ENCODE data around the gene TMEM179B. TPM values are rescaled to one million over a fixed set of nuclear protein-coding genes. Genes with fewer than 3 reads are reported as not detected.

Gene TMEM179B
- total RNA-seq, 1 experiment from 2014 or later, result 51.6 TPM

- TF ChIP-seq POLR2AphosphoS5 (IDR thresholded peaks at IDR 0.05; ENCODE audit: low read depth, low read length) (no peak), SRF (IDR thresholded peaks at IDR 0.05; ENCODE audit: low read depth) (no peak), JUND (IDR thresholded peaks at IDR 0.05) (no peak)
Measured at GRCh38 chr11:62774407-62774806, 12.8 kb upstream of the TMEM179B start (continued).

DNA sequence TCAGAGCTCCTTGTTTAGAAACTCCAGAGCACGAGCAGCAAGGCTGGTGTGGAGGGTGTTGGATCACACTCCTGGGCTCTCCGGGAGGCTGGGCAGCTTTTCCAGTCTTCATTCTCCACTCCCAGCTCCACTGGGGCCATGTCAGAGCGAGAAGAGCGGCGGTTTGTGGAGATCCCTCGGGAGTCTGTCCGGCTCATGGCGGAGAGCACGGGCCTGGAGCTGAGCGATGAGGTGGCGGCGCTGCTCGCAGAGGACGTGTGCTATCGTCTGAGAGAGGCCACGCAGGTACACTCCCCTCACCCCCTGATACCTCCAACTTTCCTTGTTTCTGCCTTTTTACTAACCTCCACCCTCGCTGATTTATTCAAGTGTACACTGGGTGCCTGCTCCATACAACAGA is 11.6 kb upstream of the TMEM179B start:
- Histone ChIP-seq H3K27me3 (ENCODE audit: insufficient read depth, low read length) (no peaks in the 10 kb centered on the region), H4K20me1 (ENCODE audit: insufficient read depth) (no peaks in the 10 kb centered on the region), H3K4me1 (ENCODE audit: control insufficient read depth in 1 of 2, insufficient read depth in 2 of 2, low read length in 2 of 2) (peaks cover 3 to 13% of the 10 kb centered on the region in 2 experiments; a peak in 3 of 4 replicates), H2AFZ (ENCODE audit: low read depth, low read length, poor library complexity, severe bottlenecking) (no peak overlapping the region), H3K4me2 (ENCODE audit: low read length) (no peak overlapping the region), H3K27ac (ENCODE audit: low read depth, low read length) (no peak overlapping the region), H3K79me2 (ENCODE audit: insufficient read depth, low read length) (peaks cover 19% of the 10 kb centered on the region), H3K4me3 (replicated peaks in 1 of 2; ENCODE audit: low read depth in 1 of 2, low read length in 2 of 2) (no peak overlapping the region), H3K9me3 (ENCODE audit: control insufficient read depth in 1 of 2, insufficient read depth in 1 of 2, low read depth in 1 of 2, low read length in 2 of 2) (no peaks in the 10 kb centered on the region), H3K9ac (ENCODE audit: low read length) (no peak overlapping the region), H3K36me3 (ENCODE audit: control insufficient read depth in 1 of 2, insufficient read depth in 2 of 2, low read length in 2 of 2) (peaks cover 3 to 13% of the 10 kb centered on the region in 2 experiments; a peak in 3 of 4 replicates), H3K9me2 (ENCODE audit: insufficient read depth) (no peaks in the 10 kb centered on the region)
- CTCF ChIA-PET, result interaction anchor here (1.1 to 2.7 kb wide), 2 partner anchors 11 kb away, joined by 3 to 7 read pairs; no protein-coding TSS in a partner anchor
- BruUV-seq (replicated peaks), result no TSS peak
- intact Hi-C loops (cut with micrococcal nuclease), result no loop called here
- RAD21 ChIA-PET (ENCODE audit: low non-redundant PET in 1 of 2, low total read pairs in 2 of 2, uncharacterized antibody in 2 of 2, unreplicated experiment in 2 of 2), result no interaction called here
- ATAC-seq (no peak), DNase-seq (ENCODE audit: low read depth, low spot score) (no peak)
- POLR2A ChIA-PET, result interaction anchor here (0.8 to 1.4 kb wide), 2 partner anchors 22 to 65 kb away, joined by 3 read pairs; partner anchors contain the start of gene ZBTB3
- TF ChIP-seq ZNF274 (IDR thresholded peaks at IDR 0.05; ENCODE audit: low read depth, low read length), result no peak
- TF ChIP-seq JUND (IDR thresholded peaks at IDR 0.05), result no peak

- H3K9me3 ChIP-seq (ENCODE audit: control insufficient read depth in 1 of 2, insufficient read depth in 1 of 2, low read depth in 1 of 2, low read length in 2 of 2), result no peaks in the 10 kb centered on the region
- no peak for ATAC-seq
- peaks cover 3 to 13% of the 10 kb centered on the region in 2 experiments; a peak in 3 of 4 replicates for H3K36me3 ChIP-seq (ENCODE audit: control insufficient read depth in 1 of 2, insufficient read depth in 2 of 2, low read length in 2 of 2)
- H3K27ac ChIP-seq (ENCODE audit: low read depth, low read length), result no peak overlapping the region
- no peaks in the 10 kb centered on the region for H4K20me1 ChIP-seq (ENCODE audit: insufficient read depth)
- no peaks in the 10 kb centered on the region for H3K9me2 ChIP-seq (ENCODE audit: insufficient read depth)
- H3K4me1 ChIP-seq (ENCODE audit: control insufficient read depth in 1 of 2, insufficient read depth in 2 of 2, low read length in 2 of 2), result no peaks in the 10 kb centered on the region; a peak in 1 of 4 replicates
- no peaks in the 10 kb centered on the region for H3K27me3 ChIP-seq (ENCODE audit: insufficient read depth, low read length)
- no peak overlapping the region for H3K4me3 ChIP-seq (replicated peaks in 1 of 2; ENCODE audit: low read depth in 1 of 2, low read length in 2 of 2)
- H3K4me2 ChIP-seq (ENCODE audit: low read length), result no peak overlapping the region
- CTCF ChIA-PET, result interaction anchor here (2.7 kb wide), 1 partner anchor 9 kb away, joined by 7 read pairs; no protein-coding TSS in a partner anchor
- H3K79me2 ChIP-seq (ENCODE audit: insufficient read depth, low read length), result 0 out of 2 replicates have a peak, but pooled peaks cover 11% of the 10 kb centered on the region
- POLR2A ChIA-PET, result no interaction called here
- RAD21 ChIA-PET (ENCODE audit: low non-redundant PET in 1 of 2, low total read pairs in 2 of 2, uncharacterized antibody in 2 of 2, unreplicated experiment in 2 of 2), result no interaction called here
- no TSS peak for BruUV-seq (replicated peaks)
- no peak for DNase-seq (ENCODE audit: low read depth, low spot score)
- TF ChIP-seq EZH2 (IDR thresholded peaks at IDR 0.05) (no peak), YY1 (IDR thresholded peaks at IDR 0.05; ENCODE audit: extremely low read depth, insufficient replicate concordance, low read depth, low read length) (no peak), SP1 (IDR thresholded peaks at IDR 0.05; ENCODE audit: low read depth) (no peak), POLR2AphosphoS5 (IDR thresholded peaks at IDR 0.05; ENCODE audit: low read depth, low read length) (no peak), RAD21 (IDR thresholded peaks at IDR 0.05; ENCODE audit: low read depth) (no peak), TCF7L2 (IDR thresholded peaks at IDR 0.05; ENCODE audit: borderline replicate concordance, extremely low read depth, insufficient read depth, insufficient read length) (no peak), FOSL1 (IDR thresholded peaks at IDR 0.05; ENCODE audit: low read depth) (no peak), ZNF274 (IDR thresholded peaks at IDR 0.05; ENCODE audit: low read depth, low read length) (no peak), CEBPB (IDR thresholded peaks at IDR 0.05; ENCODE audit: low read depth) (no peak), EGR1 (IDR thresholded peaks at IDR 0.05; ENCODE audit: low read depth) (no peak), ZBTB33 (IDR thresholded peaks at IDR 0.05; ENCODE audit: extremely low read depth, insufficient replicate concordance, low read length) (no peak)
- H2AFZ ChIP-seq (ENCODE audit: low read depth, low read length, poor library complexity, severe bottlenecking), result no peak overlapping the region
- H3K9ac ChIP-seq (ENCODE audit: low read length), result no peak overlapping the region
- intact Hi-C loops (cut with micrococcal nuclease), result no loop called here
Measured at GRCh38 chr11:62777389-62777788, 9.8 kb upstream of the TMEM179B start.
